Keratinocyte (primary cell): ENCODE results near the gene BMX. TPM values are rescaled to one million over a fixed set of nuclear protein-coding genes. Genes with fewer than 3 reads are reported as not detected.

Experiments used
- DNase-seq: peaks from one replicate; pipeline ENCODE4 v3.0.0-alpha.2; 2011; ENCODE audit warnings: low read depth, missing footprints, low spot score
- FAIRE-seq: peaks from 2 replicates; lab custom pipeline; 2011; peaks lifted over from hg19 to GRCh38; lab: Jason Lieb, UNC
- H2AFZ ChIP-seq: 2 replicates; pipeline ENCODE4 v1.6.0; 2012; ENCODE audit warnings: low read length, control low read depth, inconsistent platforms; ENCODE audit not compliant: control insufficient read depth
- H3K27ac ChIP-seq: 2 replicates; pipeline ENCODE4 v1.5.1; 2011; ENCODE audit warnings: low read length; ENCODE audit not compliant: control insufficient read depth, insufficient read depth
- H3K27me3 ChIP-seq: 3 replicates; pipeline ENCODE4 v1.6.0; 2011; ENCODE audit warnings: low read length; ENCODE audit not compliant: control insufficient read depth, insufficient read depth; ENCODE audit errors: extremely low read depth
- H3K36me3 ChIP-seq, 2 experiments: 2 replicates in 1 of 2; 3 replicates in 1 of 2; pipeline ENCODE4 v1.5.1; 2011; ENCODE audit warnings: low read length in 2 of 2, mild to moderate bottlenecking in 1 of 2; ENCODE audit not compliant: control insufficient read depth in 2 of 2, insufficient read depth in 2 of 2; ENCODE audit errors: extremely low read depth in 1 of 2
- H3K4me1 ChIP-seq: 3 replicates; pipeline ENCODE4 v1.5.1; 2011; ENCODE audit warnings: low read length; ENCODE audit not compliant: control insufficient read depth, insufficient read depth; ENCODE audit errors: extremely low read depth
- H3K4me2 ChIP-seq: 3 replicates; pipeline ENCODE4 v1.6.0; 2011; ENCODE audit warnings: low read depth, low read length; ENCODE audit not compliant: control insufficient read depth, insufficient read depth; ENCODE audit errors: extremely low read depth
- H3K4me3 ChIP-seq, 3 experiments: fragments of 200-600 bp in 1 of 3; sonication (generic) in 1 of 3; 2 replicates in 2 of 3; 3 replicates in 1 of 3; pipeline ENCODE4 v1.5.1; 2011 to 2016; ENCODE audit warnings: low read length in 3 of 3, mild to moderate bottlenecking in 3 of 3, control low read depth in 2 of 3, inconsistent platforms in 1 of 3, low read depth in 1 of 3, mixed read lengths in 1 of 3, mixed run types in 1 of 3, moderate library complexity in 1 of 3; ENCODE audit not compliant: control insufficient read depth in 2 of 3, insufficient read depth in 2 of 3; ENCODE audit errors: extremely low read depth in 1 of 3
- H3K79me2 ChIP-seq: 2 replicates; pipeline ENCODE4 v1.6.0; 2012; ENCODE audit warnings: low read length; ENCODE audit not compliant: control insufficient read depth, insufficient read depth
- H3K9ac ChIP-seq: 3 replicates; pipeline ENCODE4 v1.6.0; 2011; ENCODE audit warnings: low read length; ENCODE audit not compliant: control insufficient read depth, insufficient read depth; ENCODE audit errors: extremely low read depth
- H3K9me1 ChIP-seq: 3 replicates; pipeline ENCODE4 v1.6.0; 2011; ENCODE audit warnings: low read length; ENCODE audit not compliant: control insufficient read depth, insufficient read depth; ENCODE audit errors: extremely low read depth
- H3K9me3 ChIP-seq: 2 replicates; pipeline ENCODE4 v1.5.1; 2012; ENCODE audit warnings: low read depth, low read length; ENCODE audit not compliant: control insufficient read depth
- H4K20me1 ChIP-seq: 3 replicates; pipeline ENCODE4 v1.6.0; 2011; ENCODE audit warnings: low read length; ENCODE audit not compliant: control insufficient read depth, insufficient read depth; ENCODE audit errors: extremely low read depth
- EZH2 ChIP-seq: IDR thresholded peaks from one replicate; pipeline ENCODE4 v1.6.1; 2012; ENCODE audit warnings: inconsistent platforms, mild to moderate bottlenecking, low read length, moderate library complexity
- dilution Hi-C: fragments of 300-500 bp; cut with MboI; formaldehyde crosslinking; loops from one replicate; pipeline ENCODE4 v1.7.0; 2020; ENCODE audit warnings: low sequenced_read_pairs; ENCODE audit not compliant: extremely low pct_ligation_motif_present
- polyA plus RNA-seq, 5 experiments: library from polyadenylated mRNA; depleted of rRNA in 3 of 5; stranded (reverse) in 3 of 5; stranded (forward) in 1 of 5; unstranded in 1 of 5; fragments of >200 nt; gene quantifications; 1 replicate in 1 of 5; 2 replicates in 3 of 5; 3 replicates in 1 of 5; pipeline versions ENCODE4 v1.2.1 to v1.2.3, GENCODE V29; 2011 to 2012; ENCODE audit warnings: missing spikeins in 2 of 5, low read depth in 1 of 5, low replicate concordance in 1 of 5
- TF ChIP-seq, protein P1 (sequence below), 3 experiments: IDR thresholded peaks in 1 of 3; conservative IDR thresholded peaks in 1 of 3; optimal IDR thresholded peaks in 1 of 3; 2 replicates in 2 of 3; 3 replicates in 1 of 3; pipeline versions ENCODE3 to v1.5.1; 2011; ENCODE audit warnings: low read length in 3 of 3, mild to moderate bottlenecking in 3 of 3, moderate library complexity in 2 of 3, control low read depth in 1 of 3, inconsistent platforms in 1 of 3; ENCODE audit not compliant: insufficient read depth in 2 of 3; ENCODE audit errors: extremely low read depth in 1 of 3

The BMX gene
- polyA plus RNA-seq, 1 donor (not counting 4 experiments of a cell fraction or from before 2014, with no cell fraction given) = 0.09 TPM

DNA sequence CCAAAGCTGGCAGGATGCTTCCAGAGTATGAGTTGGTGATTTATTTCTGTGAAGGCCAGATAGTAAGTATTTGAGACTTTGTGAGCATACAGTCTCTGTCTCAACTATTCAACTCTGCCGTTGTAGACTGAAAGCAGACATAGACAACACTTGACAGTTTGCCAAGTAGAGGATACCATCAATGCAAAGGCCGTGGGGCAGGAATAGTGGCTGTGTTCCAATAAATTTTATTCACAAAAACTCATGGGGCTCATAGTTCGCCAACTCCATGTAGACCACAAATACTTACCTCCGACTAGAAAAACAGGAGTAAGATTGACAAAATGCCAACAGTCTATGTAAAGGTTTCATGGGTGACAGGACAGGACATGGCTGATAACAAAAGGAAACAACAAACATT lies 3.8 kb upstream of the BMX start:
- Histone ChIP-seq H4K20me1 (no peaks in the 10 kb centered on the region), H3K4me3 (no peak overlapping the region), H2AFZ (peak overlapping the region; percentile 23), H3K27ac (no peak overlapping the region), H3K9me1 (no peaks in the 10 kb centered on the region), H3K9ac (no peak overlapping the region), H3K9me3 (no peaks in the 10 kb centered on the region), H3K4me2 (no peak overlapping the region), H3K4me1 (peaks cover 21% of the 10 kb centered on the region), H3K27me3 (no peaks in the 10 kb centered on the region), H3K79me2 (no peaks in the 10 kb centered on the region), H3K36me3 (no peaks in the 10 kb centered on the region)
- dilution Hi-C loops = no loop called here
- TF ChIP-seq EZH2 = no peak
- TF ChIP-seq, protein P1, sequence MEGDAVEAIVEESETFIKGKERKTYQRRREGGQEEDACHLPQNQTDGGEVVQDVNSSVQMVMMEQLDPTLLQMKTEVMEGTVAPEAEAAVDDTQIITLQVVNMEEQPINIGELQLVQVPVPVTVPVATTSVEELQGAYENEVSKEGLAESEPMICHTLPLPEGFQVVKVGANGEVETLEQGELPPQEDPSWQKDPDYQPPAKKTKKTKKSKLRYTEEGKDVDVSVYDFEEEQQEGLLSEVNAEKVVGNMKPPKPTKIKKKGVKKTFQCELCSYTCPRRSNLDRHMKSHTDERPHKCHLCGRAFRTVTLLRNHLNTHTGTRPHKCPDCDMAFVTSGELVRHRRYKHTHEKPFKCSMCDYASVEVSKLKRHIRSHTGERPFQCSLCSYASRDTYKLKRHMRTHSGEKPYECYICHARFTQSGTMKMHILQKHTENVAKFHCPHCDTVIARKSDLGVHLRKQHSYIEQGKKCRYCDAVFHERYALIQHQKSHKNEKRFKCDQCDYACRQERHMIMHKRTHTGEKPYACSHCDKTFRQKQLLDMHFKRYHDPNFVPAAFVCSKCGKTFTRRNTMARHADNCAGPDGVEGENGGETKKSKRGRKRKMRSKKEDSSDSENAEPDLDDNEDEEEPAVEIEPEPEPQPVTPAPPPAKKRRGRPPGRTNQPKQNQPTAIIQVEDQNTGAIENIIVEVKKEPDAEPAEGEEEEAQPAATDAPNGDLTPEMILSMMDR (optimal IDR thresholded peaks at IDR 0.05 in 1 of 3, IDR thresholded peaks at IDR 0.05 in 1 of 3, conservative IDR thresholded peaks at IDR 0.05 in 1 of 3; ENCODE audit: extremely low read depth in 1 of 3, insufficient read depth in 2 of 3, low read length in 3 of 3) = no peak
- no peak for DNase-seq
- peak; percentile 26 for FAIRE-seq

DNA sequence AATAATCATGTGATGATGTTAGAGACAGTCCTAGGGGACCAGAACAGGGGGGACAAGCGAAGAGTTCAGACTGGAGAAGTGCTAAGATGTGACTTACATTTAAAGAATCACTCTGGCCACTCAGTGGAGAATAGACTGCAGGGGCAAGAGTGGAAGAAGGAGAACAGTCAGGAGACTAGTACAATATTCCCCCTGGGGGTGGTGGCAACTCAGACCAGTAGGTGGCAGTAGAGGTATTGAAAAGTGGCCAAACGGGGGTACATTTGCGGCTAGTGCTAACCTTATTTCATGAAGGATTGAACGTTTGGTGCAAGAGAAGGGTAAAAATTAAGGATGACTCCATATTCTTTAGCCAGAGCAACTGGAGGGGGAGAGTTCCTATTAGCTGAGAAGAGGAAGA lies 2.7 kb upstream of the BMX start:
- dilution Hi-C loops = no loop called here
- Histone ChIP-seq H3K9ac (no peak overlapping the region), H3K27ac (no peak overlapping the region), H3K4me1 (peaks cover 14% of the 10 kb centered on the region), H3K79me2 (no peaks in the 10 kb centered on the region), H3K9me1 (no peaks in the 10 kb centered on the region), H4K20me1 (no peaks in the 10 kb centered on the region), H3K4me2 (no peak overlapping the region), H3K36me3 (no peaks in the 10 kb centered on the region), H3K9me3 (no peaks in the 10 kb centered on the region), H2AFZ (no peak overlapping the region), H3K4me3 (no peak overlapping the region), H3K27me3 (no peaks in the 10 kb centered on the region)
- FAIRE-seq = peak; percentile 96
- no peak for DNase-seq
- TF ChIP-seq, protein P1 (optimal IDR thresholded peaks at IDR 0.05 in 1 of 3, IDR thresholded peaks at IDR 0.05 in 1 of 3, conservative IDR thresholded peaks at IDR 0.05 in 1 of 3; ENCODE audit: extremely low read depth in 1 of 3, insufficient read depth in 2 of 3, low read length in 3 of 3) = peak; percentile 71 to 93 (median 82)
- TF ChIP-seq EZH2 = no peak
